CD4-positive, alpha-beta T cell treated with Interleukin-17A for 1 hour (primary cell): Measurements from ENCODE around the gene MRPS2.
"Not testable (repeated sequence)": the region's sequence is repeated elsewhere in the genome, so short reads cannot be mapped to it uniquely, and the experiment has no call there.

Source experiments
- DNase-seq: peaks from one replicate; pipeline ENCODE4 v3.0.0-alpha.2; 2020

Gene MRPS2

GRCh38 chr9:135516132-135516860 is 15.8 kb downstream of the MRPS2 start:
- no peak for DNase-seq

DNA sequence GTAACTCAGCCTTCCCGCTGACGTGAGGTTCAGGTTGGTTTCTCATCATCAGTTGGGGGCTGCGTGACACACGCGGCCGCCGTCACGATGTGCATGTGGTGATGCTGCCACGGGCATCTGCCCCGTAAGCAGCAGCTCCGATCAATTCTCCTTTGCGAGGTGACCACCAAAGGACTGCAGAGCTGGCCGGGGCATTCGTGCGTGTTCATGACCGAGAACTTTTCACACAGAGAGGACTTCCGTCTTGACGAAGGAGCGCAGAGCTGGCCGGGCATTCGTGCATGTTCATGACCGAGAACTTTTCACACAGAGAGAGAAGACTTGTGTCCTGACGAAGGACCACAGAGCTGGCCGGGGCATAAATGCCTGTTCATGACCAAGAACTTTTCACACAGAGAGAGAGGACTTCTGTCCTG is 16.9 kb downstream of the MRPS2 start:
- no peak for DNase-seq

GRCh38 chr9:135519179-135519971 is 18.9 kb downstream of the MRPS2 start:
- DNase-seq, result no peak

DNA sequence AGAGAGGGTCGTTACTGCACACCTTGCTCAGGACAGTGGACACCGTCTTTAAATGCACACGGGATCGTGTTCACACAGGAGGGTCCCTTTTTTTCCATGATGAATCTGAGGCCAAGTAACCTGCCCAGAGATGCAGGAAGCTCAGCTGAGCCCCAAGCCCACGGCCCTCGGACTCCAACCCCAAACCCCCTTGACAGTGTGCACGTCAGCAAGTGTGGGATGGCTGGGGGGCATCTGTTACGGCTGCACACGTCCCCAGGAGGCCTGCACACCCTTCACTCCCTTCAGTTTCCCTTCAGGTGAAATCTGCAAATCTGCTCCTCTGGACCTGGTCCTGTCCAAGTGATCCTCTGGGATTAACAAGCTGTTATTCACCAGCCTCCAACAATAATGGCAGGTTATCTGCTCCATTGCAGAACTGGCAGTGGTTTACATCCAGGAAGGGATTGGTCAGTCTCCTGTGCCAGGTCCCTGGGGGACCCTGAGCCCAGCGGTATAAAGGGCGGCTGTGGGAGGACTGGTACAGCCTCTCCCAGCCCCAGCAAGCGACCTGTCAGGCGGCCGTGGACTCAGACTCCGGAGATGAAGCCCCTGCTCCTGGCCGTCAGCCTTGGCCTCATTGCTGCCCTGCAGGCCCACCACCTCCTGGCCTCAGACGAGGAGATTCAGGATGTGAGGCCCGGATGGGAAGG is 20.6 kb downstream of the MRPS2 start, which contains the start of gene LCN1:
LCN1 (plus strand) TSS at position 525 of the 692 bp plus-strand sequence; CDS start at position 583, 58 bp downstream.
- DNase-seq, result no peak

DNA sequence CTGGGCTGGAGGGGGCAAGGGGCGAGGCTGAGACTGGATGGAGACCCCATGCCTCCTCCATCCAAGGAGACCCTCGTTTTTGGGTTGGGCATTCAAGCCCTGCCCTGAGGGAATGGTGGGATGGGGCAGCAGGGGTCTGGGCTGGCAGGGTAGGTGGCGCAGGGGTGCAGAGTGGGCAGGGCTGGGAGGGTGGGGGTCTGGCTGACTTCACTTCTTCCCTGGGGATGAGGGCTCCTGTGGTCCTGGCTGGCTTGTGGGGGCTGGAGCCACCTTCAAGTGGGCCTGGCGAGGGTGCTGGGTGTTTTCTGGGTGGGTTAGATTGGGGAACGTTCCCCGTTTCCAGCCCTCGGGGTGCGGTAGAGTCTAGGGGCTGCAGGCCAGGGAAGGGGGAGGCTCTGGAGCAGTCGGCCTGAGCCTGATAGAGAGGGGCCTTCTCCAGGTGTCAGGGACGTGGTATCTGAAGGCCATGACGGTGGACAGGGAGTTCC is 21.2 kb downstream of the MRPS2 start:
- no peak for DNase-seq

DNA sequence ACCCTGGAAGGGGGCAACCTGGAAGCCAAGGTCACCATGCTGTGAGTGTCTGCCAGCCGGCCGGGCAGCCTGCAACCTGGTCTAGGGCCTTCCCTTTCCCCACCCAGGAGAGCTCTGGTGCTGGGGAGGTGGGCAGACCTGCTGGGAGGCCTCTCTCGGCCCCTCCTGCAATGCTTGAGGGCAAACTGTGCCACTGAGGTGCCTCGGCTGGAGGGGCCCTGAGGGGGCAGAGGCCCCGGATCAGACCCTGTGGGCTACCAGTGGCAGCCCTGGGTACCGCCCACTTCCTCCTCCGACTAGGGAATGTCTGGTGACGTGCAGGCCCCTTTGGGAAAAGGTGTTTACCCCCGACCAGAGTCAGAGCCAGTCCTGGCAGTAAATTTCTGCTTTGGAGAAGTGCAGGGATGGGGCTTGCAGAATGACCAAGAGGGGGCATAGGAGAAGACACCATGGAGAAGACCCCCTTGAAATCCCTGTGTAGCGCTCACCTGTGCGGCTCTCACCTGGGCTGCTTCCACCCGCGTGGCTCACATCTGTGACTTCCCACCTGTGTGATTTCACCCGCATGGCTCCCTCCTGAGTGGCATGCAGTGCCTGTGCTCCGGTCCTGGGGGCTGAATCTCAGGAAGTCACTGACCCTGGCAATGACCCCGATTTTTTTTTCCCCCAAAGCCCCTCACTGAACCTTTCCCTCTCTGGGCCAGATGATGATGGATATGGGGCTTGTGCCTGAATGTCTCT is 21.8 kb downstream of the MRPS2 start:
- no peak for DNase-seq

DNA sequence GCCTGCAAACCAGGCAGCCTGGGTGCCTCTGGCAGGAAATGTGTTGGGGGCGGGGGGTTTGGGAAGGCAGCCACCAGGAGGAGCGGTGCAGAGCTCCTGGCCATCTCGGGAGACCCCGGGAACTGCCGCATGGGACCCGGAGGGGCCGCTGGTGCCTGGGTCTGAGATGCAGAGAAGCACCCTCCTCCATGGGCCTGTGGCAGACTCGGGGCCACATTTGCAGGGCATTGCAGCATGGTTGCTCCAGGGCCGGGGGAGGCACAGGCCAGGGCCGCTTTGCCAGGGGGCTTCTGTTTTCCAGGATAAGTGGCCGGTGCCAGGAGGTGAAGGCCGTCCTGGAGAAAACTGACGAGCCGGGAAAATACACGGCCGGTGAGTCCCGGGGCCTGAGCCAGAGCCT is 22.4 kb downstream of the MRPS2 start:
- DNase-seq, result no peak

DNA sequence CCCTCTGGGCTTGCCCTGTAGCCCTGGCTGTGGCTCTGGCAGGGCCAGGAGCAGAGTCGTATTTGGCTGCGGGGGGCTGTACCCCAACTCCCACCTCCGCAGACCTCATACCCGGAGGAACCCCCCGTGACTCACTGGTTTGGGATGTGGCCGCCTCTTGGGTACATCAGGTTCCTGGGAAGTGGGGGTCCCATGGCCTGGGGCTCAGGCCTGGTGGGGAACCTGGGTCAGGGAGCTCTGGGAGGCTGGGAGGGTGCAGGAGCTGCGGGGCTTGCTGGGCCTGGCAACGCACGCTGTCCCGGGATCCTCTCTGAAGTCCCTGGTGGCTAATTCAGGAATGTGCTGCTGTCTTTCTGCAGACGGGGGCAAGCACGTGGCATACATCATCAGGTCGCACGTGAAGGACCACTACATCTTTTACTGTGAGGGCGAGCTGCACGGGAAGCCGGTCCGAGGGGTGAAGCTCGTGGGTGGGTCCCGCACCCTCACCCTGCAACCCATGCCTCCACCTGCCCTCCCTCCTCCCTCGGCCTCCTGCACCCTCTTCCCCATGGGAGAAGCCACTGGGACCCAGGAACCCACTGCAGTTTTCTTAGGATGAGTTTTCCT is 23.1 kb downstream of the MRPS2 start:
- DNase-seq, result no peak

DNA sequence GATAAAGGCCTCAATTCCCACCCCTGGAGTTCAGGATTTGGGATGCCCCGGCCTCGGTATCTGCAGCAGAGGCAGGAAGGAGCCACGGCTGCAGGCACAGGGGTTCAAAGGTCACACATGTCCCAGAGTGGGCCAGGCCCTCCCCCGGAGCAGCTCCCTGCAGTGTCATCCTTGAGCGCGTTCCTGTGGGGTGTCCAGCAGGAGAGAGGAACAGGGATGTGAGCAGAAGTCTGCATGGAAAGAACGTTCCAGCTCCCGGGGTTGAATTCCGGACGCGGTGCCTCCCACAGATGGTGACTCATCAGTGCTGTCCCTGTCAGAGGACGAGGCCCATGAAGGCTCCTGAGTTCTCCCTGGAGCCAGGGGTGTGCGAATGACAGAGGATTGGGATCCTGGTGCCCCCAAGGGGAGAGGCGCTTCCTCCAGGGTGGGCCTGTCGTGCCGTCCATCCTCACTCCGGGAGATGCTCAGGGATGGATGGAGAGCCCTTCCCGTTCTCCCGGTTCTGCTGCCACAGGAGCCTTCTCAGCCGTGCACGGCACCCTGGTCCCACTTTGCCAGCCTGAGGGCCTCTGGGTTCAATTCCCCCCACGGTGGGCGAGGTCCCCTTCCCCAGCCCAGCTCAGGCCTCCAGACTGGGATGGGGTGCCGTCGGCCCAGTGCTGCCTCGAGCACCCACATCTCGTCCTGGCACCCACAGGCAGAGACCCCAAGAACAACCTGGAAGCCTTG is 23.8 kb downstream of the MRPS2 start:
- DNase-seq, result no peak

- no peak for DNase-seq
Measured at GRCh38 chr9:135525241-135526088, 25.0 kb downstream of the MRPS2 start.

- DNase-seq, result no peak
Measured at GRCh38 chr9:135526089-135526729, 25.7 kb downstream of the MRPS2 start.

DNA sequence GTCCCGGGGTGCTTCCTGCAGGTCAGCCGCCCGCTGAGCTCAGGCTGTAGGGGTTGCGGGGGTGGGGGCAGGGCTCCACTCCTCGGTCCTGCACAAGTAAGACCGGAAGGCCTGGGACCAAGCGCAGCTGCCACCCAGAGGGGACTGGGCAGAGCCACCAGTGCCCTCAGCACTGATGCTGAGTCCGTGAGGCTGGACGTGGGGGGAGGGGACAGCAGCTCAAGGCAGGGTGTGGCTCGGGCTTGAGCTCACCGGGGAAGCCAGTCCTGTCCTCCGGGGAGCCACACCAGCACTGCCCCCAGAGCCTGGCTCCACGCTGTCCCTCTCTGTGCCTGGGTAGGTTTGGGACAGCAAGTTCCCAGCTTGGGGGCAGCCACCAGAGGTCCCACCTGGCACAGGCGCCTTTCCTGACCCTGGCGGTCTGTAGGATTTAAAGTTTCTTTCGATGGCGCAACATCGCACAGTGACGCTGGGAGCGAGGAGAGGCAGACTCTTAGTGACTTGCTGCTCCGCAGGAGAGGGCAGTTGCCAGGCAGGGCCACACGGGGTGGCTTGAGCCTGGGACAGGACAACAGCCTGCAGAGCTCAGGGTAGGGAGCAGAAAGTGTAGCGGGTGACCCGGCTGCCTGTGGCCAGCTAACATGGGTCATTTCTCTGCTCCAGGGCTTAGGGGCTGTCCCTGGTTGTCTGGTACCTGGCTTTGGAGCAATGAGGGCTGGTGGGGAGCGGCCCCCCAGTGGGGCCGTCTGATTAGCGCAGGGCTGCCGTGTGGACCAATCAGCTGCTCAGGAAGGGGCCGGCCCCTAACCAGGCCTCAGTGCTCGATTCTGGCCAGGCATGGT is 26.5 kb downstream of the MRPS2 start:
- DNase-seq, result no peak

DNA sequence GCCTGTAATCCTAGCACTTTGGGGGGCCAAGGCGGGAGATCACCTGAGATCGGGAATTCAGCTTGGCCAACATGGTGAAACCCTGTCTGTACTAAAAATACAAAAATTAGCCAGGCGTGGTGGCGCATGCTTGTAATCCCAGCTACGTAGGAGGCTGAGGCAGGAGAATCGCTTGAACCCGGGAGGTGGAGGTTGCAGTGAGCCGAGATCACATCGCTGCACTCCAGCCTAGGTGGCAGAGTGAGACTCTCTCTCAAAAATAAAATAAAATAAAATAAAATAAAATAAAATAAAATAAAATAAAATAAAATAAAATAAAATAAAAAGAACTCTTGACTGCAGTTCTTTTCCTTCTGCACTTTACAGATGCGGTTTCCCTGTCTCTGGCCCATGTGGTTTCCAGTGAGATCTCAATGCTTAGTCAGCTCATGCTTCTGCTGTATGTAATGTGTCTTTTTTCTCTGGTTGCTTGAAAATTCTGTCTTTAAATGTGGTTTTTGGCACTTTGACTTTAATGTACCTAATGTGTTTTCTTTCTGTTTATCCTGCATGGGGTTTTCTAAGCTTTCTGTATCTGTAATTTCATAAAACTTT is 28.5 kb downstream of the MRPS2 start:
- not testable (repeated sequence) for DNase-seq

- DNase-seq, result no peak
Measured at GRCh38 chr9:135530146-135530545, 29.7 kb downstream of the MRPS2 start.

GRCh38 chr9:135531096-135531495 is 30.6 kb downstream of the MRPS2 start:
- DNase-seq, result no peak

GRCh38 chr9:135533113-135533512 is 32.6 kb downstream of the MRPS2 start:
- no peak for DNase-seq

DNA sequence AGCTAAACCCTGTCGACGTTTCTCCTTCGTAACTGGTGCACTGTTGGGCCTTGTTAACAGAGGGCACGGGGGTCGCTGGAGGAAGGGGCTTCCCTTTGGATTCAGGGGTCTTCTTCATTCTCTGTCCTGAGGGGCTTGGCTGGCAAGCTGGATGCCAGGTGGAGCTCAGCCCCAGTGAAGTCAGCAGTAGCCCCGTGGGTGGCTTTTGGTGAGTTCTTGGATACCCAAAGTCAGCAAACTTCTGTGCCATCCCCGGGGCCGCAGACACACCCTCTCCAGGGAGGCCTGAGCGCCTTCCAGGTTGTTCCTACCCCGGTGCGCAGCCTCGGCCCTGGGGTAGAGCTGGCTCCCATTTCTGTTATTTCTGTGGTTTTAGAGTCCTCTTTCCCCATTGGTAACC is 33.2 kb downstream of the MRPS2 start:
- DNase-seq, result no peak

GRCh38 chr9:135534192-135534711 is 33.8 kb downstream of the MRPS2 start:
- DNase-seq, result not testable (repeated sequence)
